Spleen (tissue), 11 donors: ENCODE results near the gene SLC22A1. TPM values are rescaled to one million over a fixed set of nuclear protein-coding genes. Genes with fewer than 3 reads are reported as not detected.

Source experiments
- DNase-seq: peaks from one replicate; pipeline ENCODE4 v3.0.0-alpha.2; 2020
- H3K27ac ChIP-seq, 8 donors: fragments of 200-600 bp; sonication (generic) in 7 of 8; 1 replicate in 4 of 8; 2 replicates in 4 of 8; pipeline versions ENCODE4 v1.5.0 to v1.8.0; 2016 to 2021; ENCODE audit warnings: inconsistent platforms in 4 of 8, mild to moderate bottlenecking in 4 of 8, moderate library complexity in 1 of 8
- H3K27me3 ChIP-seq, 7 donors: fragments of 200-600 bp; sonication (generic) in 6 of 7; replicated peaks in 1 of 7; 1 replicate in 4 of 7; 2 replicates in 3 of 7; pipeline versions ENCODE4 v1.5.0 to v1.8.0; 2016 to 2021; ENCODE audit warnings: inconsistent platforms in 3 of 7, mild to moderate bottlenecking in 1 of 7
- H3K36me3 ChIP-seq, 6 donors: fragments of 200-600 bp; sonication (generic) in 5 of 6; 1 replicate in 4 of 6; 2 replicates in 2 of 6; pipeline versions ENCODE4 v1.5.0 to v1.8.0; 2016 to 2021; ENCODE audit warnings: inconsistent platforms in 2 of 6
- H3K4me1 ChIP-seq, 6 donors: fragments of 200-600 bp; sonication (generic) in 5 of 6; 1 replicate in 3 of 6; 2 replicates in 3 of 6; pipeline versions ENCODE4 v1.5.0 to v1.8.0; 2016 to 2021; ENCODE audit warnings: inconsistent platforms in 3 of 6
- H3K4me3 ChIP-seq, 8 donors: fragments of 200-600 bp; sonication (generic) in 7 of 8; 1 replicate in 4 of 8; 2 replicates in 4 of 8; pipeline versions ENCODE4 v1.5.0 to v1.8.0; 2016 to 2021; ENCODE audit warnings: inconsistent platforms in 4 of 8, mild to moderate bottlenecking in 4 of 8, moderate library complexity in 2 of 8
- H3K9me3 ChIP-seq, 8 donors: fragments of 200-600 bp; sonication (generic) in 7 of 8; 1 replicate in 4 of 8; 2 replicates in 4 of 8; pipeline versions ENCODE4 v1.5.0 to v1.8.0; 2016 to 2021; ENCODE audit warnings: inconsistent platforms in 4 of 8
- POLR2A ChIP-seq, 3 donors: fragments of 450-650 bp; IDR thresholded peaks; one replicate each; pipeline ENCODE4 v1.5.1; 2017; ENCODE audit warnings: antibody characterized with exemption in 3 of 3, mild to moderate bottlenecking in 1 of 3
- POLR2AphosphoS5 ChIP-seq, 3 donors: sonication (generic); formaldehyde crosslinking; IDR thresholded peaks; one replicate each; pipeline ENCODE4 v1.5.1; 2017; ENCODE audit warnings: antibody characterized with exemption in 3 of 3
- WGBS, 5 donors: extraction: QIAGEN DNeasy Blood & Tissue Kit in 3 of 5; methylation state at CpG; one replicate each; pipeline versions ENCODE4 v1.1.5 to v1.1.7; 2013 to 2018; 5-methylcytosine and 5-hydroxymethylcytosine counted together
- intact Hi-C: fragments of 100-400 bp; cut with DNase I; formaldehyde crosslinking; loops from one replicate; pipeline ENCODE4 v1.15.0; 2023; ENCODE audit warnings: low total_unique reads
- polyA plus RNA-seq, 3 donors: library from polyadenylated mRNA; stranded (reverse); fragments of 200-250 nt; gene quantifications; one replicate each; pipeline ENCODE4 v1.2.1, GENCODE V29; 2013
- total RNA-seq, 7 donors: library from RNA; depleted of rRNA in 3 of 7; stranded (reverse); fragments of >200 nt in 3 of 7; fragmentation: NEBNext Ultra II Directional in 4 of 7; extraction: Animal tissue kit (Norgen Biotek cat#: 25700) in 4 of 7; gene quantifications; one replicate each; pipeline versions ENCODE4 v1.1.0 to v1.2.1, GENCODE V29; 2016 to 2021
- TF ChIP-seq, protein P1 (sequence below), 11 experiments: fragments of 200-600 bp in 7 of 11; fragments of 450-650 bp in 4 of 11; sonication (generic) in 4 of 11; IDR thresholded peaks in 8 of 11; conservative IDR thresholded peaks in 3 of 11; 1 replicate in 7 of 11; 2 replicates in 4 of 11; pipeline versions ENCODE4 v1.4.0 to v1.8.0; 2016 to 2021; ENCODE audit warnings: antibody characterized with exemption in 11 of 11, inconsistent platforms in 4 of 11, mild to moderate bottlenecking in 1 of 11
- donor health status: healthy with polysubstance abuse.
- donor health status: DM: no; HTN: no; CAD: no; lungs with moderate emphysema.
- donor health status: DM: no; HTN: no; CAD: no.
- donor health status: Bipolar disorder and iron deficiency.
- donor health status: healthy.
- donor health status: DM: no; HTN: no; CAD: no.
- donor health status: DM: yes; HTN: yes; CAD: no.

Gene SLC22A1
- total and polyA plus RNA-seq, 10 donors = 0.23 to 6.1 (median 3.9) TPM

DNA sequence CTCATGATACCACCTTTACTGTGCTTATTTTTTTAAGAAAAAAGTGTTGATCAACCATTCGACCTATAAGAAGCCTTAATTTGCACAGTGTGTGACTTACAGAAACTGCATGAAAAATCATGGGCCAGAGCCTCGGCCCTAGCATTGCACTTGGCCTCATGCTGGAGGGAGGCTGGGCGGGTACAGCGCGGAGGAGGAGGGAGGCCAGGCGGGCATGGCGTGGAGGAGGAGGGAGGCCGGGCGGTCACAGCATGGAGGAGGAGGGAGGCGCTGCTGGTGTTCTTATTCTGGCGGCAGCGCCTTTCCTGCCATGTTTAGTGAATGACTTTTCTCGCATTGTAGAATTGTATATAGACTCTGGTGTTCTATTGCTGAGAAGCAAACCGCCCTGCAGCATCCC, 15.6 kb upstream of the SLC22A1 start:
- WGBS, 5 donors = 93 to 97% (median 96%) methylated on average over 14 of the region's 14 CpGs
- H3K36me3 ChIP-seq = peaks cover 0 to 100% (median 58%) of the 10 kb centered on the region in 6 donors
- no peaks in the 10 kb centered on the region for H3K27me3 ChIP-seq
- peak; percentile 67 for DNase-seq
- intact Hi-C loops = no loop called here
- TF ChIP-seq POLR2AphosphoS5 (IDR thresholded peaks at IDR 0.05) = peak in 1 of 3 donors; percentile 41
- TF ChIP-seq, protein P1, sequence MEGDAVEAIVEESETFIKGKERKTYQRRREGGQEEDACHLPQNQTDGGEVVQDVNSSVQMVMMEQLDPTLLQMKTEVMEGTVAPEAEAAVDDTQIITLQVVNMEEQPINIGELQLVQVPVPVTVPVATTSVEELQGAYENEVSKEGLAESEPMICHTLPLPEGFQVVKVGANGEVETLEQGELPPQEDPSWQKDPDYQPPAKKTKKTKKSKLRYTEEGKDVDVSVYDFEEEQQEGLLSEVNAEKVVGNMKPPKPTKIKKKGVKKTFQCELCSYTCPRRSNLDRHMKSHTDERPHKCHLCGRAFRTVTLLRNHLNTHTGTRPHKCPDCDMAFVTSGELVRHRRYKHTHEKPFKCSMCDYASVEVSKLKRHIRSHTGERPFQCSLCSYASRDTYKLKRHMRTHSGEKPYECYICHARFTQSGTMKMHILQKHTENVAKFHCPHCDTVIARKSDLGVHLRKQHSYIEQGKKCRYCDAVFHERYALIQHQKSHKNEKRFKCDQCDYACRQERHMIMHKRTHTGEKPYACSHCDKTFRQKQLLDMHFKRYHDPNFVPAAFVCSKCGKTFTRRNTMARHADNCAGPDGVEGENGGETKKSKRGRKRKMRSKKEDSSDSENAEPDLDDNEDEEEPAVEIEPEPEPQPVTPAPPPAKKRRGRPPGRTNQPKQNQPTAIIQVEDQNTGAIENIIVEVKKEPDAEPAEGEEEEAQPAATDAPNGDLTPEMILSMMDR (IDR thresholded peaks at IDR 0.05 in 8 of 11, conservative IDR thresholded peaks at IDR 0.05 in 3 of 11) = no peak
- no peak overlapping the region for H3K4me3 ChIP-seq
- no peak overlapping the region for H3K27ac ChIP-seq
- no peaks in the 10 kb centered on the region for H3K9me3 ChIP-seq
- peaks cover 0 to 10% (median 0%) of the 10 kb centered on the region in 6 donors for H3K4me1 ChIP-seq

DNA sequence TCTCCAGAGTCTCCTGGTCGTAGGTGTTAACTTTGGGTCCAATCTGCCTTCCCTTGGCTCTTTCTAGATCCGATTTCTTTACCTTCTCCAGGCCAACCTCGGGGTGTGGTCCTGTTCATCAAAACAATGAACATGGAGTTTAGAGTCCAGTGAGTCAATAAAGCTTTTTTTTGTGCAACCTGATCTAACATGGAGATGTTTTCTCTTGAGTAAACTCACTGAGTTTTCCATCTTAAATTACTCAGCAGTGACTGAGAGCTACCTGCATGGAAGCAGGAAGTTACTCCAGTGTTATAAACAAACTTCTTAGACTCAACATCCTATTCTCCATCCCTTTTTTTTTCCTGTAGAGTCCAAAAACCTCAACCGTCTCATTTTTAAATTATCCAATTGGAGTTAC, 14.9 kb upstream of the SLC22A1 start:
- WGBS, 5 donors = 92 to 95% (median 94%) methylated on average over 4 of the region's 4 CpGs
- intact Hi-C loops = no loop called here
- Histone ChIP-seq H3K27me3 (no peaks in the 10 kb centered on the region), H3K4me1 (peaks cover 0 to 4% (median 0%) of the 10 kb centered on the region in 6 donors), H3K27ac (no peak overlapping the region), H3K9me3 (no peaks in the 10 kb centered on the region), H3K36me3 (peaks cover 0 to 95% (median 51%) of the 10 kb centered on the region in 6 donors), H3K4me3 (no peak overlapping the region)
- no peak for TF ChIP-seq POLR2A (IDR thresholded peaks at IDR 0.05)
- TF ChIP-seq, protein P1 (IDR thresholded peaks at IDR 0.05 in 8 of 11, conservative IDR thresholded peaks at IDR 0.05 in 3 of 11) = no peak
- TF ChIP-seq POLR2AphosphoS5 (IDR thresholded peaks at IDR 0.05) = no peak
- DNase-seq = no peak

GRCh38 chr6:160108077-160108476, 13.5 kb upstream of the SLC22A1 start:
- Histone ChIP-seq H3K27ac (no peak overlapping the region), H3K4me3 (no peak overlapping the region), H3K4me1 (no peaks in the 10 kb centered on the region), H3K9me3 (no peaks in the 10 kb centered on the region), H3K36me3 (peaks cover 0 to 92% (median 37%) of the 10 kb centered on the region in 6 donors), H3K27me3 (no peaks in the 10 kb centered on the region)
- WGBS, 5 donors = 88 to 98% (median 96%) methylated on average over 5 of the region's 5 CpGs
- TF ChIP-seq POLR2A (IDR thresholded peaks at IDR 0.05) = no peak
- TF ChIP-seq, protein P1 (IDR thresholded peaks at IDR 0.05 in 8 of 11, conservative IDR thresholded peaks at IDR 0.05 in 3 of 11) = no peak
- TF ChIP-seq POLR2AphosphoS5 (IDR thresholded peaks at IDR 0.05) = no peak
- intact Hi-C loops = no loop called here
- peak; percentile 55 for DNase-seq

DNA sequence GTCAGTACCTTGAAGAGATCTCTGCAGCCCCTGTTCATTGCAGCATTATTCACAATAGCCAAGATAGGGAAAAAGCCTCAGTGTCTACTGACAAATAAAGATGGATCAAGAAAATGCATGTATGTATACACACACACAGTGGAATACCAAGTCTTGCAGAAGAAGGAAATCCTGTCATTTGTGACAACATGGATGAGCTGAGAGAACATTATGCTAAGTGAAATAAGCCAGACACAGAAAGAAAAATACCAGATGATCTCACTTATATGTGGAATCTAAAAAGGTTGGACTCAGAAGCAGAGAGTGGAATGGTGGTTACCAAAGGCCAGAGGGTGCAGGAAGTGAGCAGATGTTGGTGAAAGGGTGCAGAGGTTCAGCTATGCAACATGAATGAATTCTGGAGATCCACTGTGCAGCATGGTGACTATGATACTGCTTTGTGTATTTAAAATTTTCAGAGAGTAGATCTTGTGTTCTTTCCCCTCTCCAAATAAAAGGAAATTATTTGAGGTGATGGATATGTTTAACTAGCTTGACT, 11.0 kb upstream of the SLC22A1 start:
- H3K4me1 ChIP-seq = no peaks in the 10 kb centered on the region
- intact Hi-C loops = no loop called here
- H3K36me3 ChIP-seq = peaks cover 0 to 92% (median 12%) of the 10 kb centered on the region in 6 donors
- no peak overlapping the region for H3K27ac ChIP-seq
- DNase-seq = no peak
- H3K4me3 ChIP-seq = no peak overlapping the region
- no peak for TF ChIP-seq POLR2A (IDR thresholded peaks at IDR 0.05)
- TF ChIP-seq, protein P1 (IDR thresholded peaks at IDR 0.05 in 8 of 11, conservative IDR thresholded peaks at IDR 0.05 in 3 of 11) = no peak
- TF ChIP-seq POLR2AphosphoS5 (IDR thresholded peaks at IDR 0.05) = no peak
- no peaks in the 10 kb centered on the region for H3K9me3 ChIP-seq
- H3K27me3 ChIP-seq = no peaks in the 10 kb centered on the region
